B cell (primary cell): ENCODE measurements around the gene MYO6.

Experiments used
- EZH2 ChIP-seq: IDR thresholded peaks from 2 replicates; pipeline ENCODE4 v1.6.1; 2012; ENCODE audit warnings: borderline replicate concordance, low read depth, mild to moderate bottlenecking, moderate library complexity, low read length; ENCODE audit not compliant: insufficient read depth, poor library complexity, severe bottlenecking
- TF ChIP-seq, protein P1 (sequence below): fragments of 200-600 bp; IDR thresholded peaks from one replicate; pipeline ENCODE4 v1.8.0; 2022; ENCODE audit warnings: antibody characterized with exemption, mild to moderate bottlenecking

DNA sequence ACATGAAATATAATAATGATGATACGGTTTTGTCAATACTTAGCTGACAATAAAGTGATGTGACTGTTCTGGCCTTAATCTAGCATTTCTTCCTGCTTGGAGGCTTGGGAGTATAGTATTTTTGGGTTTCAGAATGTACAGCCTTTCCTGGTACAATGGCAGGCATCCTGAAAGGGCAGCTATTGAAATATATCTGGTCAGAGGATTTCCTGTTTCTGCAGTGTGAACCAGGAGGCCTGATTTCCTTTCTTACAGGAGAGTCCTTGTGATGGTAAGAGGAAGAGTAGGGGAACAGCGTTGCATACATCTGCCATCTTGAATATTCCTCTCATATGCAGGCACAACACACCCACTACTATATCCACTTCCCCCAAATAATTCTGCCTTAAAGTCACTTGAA, 93.7 kb downstream of the MYO6 start:
- TF ChIP-seq, protein P1, sequence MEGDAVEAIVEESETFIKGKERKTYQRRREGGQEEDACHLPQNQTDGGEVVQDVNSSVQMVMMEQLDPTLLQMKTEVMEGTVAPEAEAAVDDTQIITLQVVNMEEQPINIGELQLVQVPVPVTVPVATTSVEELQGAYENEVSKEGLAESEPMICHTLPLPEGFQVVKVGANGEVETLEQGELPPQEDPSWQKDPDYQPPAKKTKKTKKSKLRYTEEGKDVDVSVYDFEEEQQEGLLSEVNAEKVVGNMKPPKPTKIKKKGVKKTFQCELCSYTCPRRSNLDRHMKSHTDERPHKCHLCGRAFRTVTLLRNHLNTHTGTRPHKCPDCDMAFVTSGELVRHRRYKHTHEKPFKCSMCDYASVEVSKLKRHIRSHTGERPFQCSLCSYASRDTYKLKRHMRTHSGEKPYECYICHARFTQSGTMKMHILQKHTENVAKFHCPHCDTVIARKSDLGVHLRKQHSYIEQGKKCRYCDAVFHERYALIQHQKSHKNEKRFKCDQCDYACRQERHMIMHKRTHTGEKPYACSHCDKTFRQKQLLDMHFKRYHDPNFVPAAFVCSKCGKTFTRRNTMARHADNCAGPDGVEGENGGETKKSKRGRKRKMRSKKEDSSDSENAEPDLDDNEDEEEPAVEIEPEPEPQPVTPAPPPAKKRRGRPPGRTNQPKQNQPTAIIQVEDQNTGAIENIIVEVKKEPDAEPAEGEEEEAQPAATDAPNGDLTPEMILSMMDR: no peak
- no peak for TF ChIP-seq EZH2
